Adipocyte (in vitro differentiated cells): ENCODE measurements around the gene MGRN1.

Source experiments
- DNase-seq: peaks from one replicate; pipeline ENCODE4 v3.0.0-alpha.2; 2015; ENCODE audit warnings: low read depth
- H3K27me3 ChIP-seq: replicated peaks from 2 replicates; pipeline ENCODE4 v1.7.0; 2013; ENCODE audit warnings: mild to moderate bottlenecking, low read length, moderate library complexity; ENCODE audit not compliant: control insufficient read depth, insufficient read depth
- H3K36me3 ChIP-seq: 2 replicates; pipeline ENCODE4 v1.7.0; 2013; ENCODE audit warnings: low read length, mild to moderate bottlenecking, moderate library complexity; ENCODE audit not compliant: control insufficient read depth, insufficient read depth, severe bottlenecking
- H3K4me1 ChIP-seq: 2 replicates; pipeline ENCODE4 v1.7.0; 2013; ENCODE audit warnings: mild to moderate bottlenecking, low read length, moderate library complexity; ENCODE audit not compliant: control insufficient read depth, insufficient read depth
- H3K4me3 ChIP-seq: 2 replicates; pipeline ENCODE4 v1.7.0; 2013; ENCODE audit warnings: mild to moderate bottlenecking, low read length, moderate library complexity
- H3K9ac ChIP-seq: 2 replicates; pipeline ENCODE4 v1.7.0; 2013; ENCODE audit warnings: mild to moderate bottlenecking, low read length, moderate library complexity
- H3K9me3 ChIP-seq: 2 replicates; pipeline ENCODE4 v1.7.0; 2013; ENCODE audit warnings: mild to moderate bottlenecking, low read length, moderate library complexity; ENCODE audit not compliant: control insufficient read depth

Gene MGRN1

DNA sequence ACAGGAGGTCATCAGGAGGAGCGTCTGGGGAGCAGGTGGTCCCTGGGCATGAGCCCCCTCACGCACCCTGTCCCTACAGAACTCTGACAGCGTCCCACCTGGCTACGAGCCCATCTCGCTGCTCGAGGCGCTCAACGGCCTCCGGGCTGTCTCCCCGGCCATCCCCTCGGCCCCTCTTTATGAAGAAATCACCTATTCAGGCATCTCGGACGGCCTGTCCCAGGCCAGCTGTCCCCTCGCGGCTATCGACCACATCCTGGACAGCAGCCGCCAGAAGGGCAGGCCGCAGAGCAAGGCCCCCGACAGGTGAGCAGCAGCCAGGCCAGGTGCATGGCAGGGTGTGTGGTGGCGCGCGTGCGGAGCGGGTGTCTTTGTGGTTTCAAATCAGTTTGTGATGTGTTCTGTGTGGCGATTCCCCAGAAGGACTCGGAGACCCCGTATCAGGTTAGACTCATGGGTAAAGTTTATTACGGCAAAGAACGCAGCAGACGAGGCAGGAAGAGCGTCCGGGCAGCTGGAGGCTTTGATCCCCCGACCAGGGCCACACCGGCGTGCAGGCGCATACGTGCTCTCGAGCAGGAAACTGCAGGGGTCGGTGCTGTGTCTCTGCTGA, 57.0 kb downstream of the MGRN1 start:
- no peak overlapping the region for H3K9ac ChIP-seq
- no peaks in the 10 kb centered on the region for H3K9me3 ChIP-seq
- no peak overlapping the region for H3K4me3 ChIP-seq
- peaks cover 48% of the 10 kb centered on the region for H3K36me3 ChIP-seq
- H3K27me3 ChIP-seq: no peaks in the 10 kb centered on the region
- no peak for DNase-seq
- no peaks in the 10 kb centered on the region for H3K4me1 ChIP-seq

DNA sequence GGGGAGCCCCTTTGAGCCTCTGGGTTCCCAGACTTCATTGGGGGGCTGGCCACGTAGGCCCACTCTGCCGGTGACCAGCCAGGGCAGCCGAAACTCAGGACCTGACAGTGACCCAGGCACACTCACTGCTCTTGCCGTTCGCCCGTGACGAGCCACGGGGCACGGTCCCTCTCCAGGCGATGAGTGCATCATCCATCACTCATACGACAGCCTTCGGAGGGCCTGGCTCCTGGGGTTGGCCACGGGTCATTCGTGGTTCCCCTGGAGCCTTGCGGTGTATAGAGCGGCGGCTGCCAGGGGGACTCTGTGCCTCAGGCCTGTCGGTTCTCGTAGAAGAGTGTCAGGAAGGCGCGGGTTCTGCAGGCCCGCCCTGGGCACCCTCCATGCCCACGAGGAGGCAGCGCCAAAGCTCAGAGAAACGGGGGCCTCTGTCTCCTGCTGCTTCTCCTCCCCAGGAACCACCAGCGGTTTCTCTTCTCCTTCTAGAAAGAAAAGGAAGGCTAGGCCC, 57.5 kb downstream of the MGRN1 start:
- no peak for DNase-seq
- Histone ChIP-seq H3K36me3 (peaks cover 52% of the 10 kb centered on the region), H3K9ac (no peak overlapping the region), H3K4me1 (no peaks in the 10 kb centered on the region), H3K9me3 (no peaks in the 10 kb centered on the region), H3K27me3 (no peaks in the 10 kb centered on the region), H3K4me3 (no peak overlapping the region)

DNA sequence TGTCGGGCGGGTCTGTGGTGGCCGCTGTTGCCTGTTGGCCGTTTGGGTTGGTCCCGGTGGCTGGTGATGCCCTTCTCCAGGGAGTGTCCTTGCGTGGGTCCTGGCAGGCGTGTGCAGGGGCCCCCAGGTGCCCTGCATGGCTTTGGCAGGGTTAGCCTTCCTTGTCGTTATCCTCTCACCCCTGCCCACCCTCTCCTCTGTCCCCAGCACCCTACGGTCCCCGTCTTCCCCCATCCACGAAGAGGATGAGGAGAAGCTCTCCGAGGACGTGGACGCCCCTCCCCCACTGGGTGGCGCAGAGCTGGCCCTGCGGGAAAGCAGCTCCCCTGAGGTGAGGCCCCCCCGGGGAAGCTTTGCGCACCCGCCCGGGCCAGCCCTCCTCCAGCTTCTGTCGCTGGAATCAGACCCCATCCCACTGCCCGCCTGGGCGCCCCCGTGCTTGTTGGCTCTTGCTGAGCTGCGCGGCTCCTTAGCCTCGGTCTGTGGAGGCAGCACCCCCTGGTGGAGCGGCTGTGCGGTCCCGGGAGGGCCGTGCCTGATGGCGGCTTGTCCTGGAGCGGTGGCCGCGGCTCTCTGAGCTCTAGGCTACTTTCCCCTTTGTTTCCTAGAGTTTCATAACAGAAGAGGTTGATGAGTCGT, 58.1 kb downstream of the MGRN1 start:
- DNase-seq: peak; percentile 9
- H3K4me3 ChIP-seq: no peak overlapping the region
- H3K36me3 ChIP-seq: peaks cover 48% of the 10 kb centered on the region
- no peaks in the 10 kb centered on the region for H3K9me3 ChIP-seq
- H3K27me3 ChIP-seq: no peaks in the 10 kb centered on the region
- no peak overlapping the region for H3K9ac ChIP-seq
- H3K4me1 ChIP-seq: no peaks in the 10 kb centered on the region

DNA sequence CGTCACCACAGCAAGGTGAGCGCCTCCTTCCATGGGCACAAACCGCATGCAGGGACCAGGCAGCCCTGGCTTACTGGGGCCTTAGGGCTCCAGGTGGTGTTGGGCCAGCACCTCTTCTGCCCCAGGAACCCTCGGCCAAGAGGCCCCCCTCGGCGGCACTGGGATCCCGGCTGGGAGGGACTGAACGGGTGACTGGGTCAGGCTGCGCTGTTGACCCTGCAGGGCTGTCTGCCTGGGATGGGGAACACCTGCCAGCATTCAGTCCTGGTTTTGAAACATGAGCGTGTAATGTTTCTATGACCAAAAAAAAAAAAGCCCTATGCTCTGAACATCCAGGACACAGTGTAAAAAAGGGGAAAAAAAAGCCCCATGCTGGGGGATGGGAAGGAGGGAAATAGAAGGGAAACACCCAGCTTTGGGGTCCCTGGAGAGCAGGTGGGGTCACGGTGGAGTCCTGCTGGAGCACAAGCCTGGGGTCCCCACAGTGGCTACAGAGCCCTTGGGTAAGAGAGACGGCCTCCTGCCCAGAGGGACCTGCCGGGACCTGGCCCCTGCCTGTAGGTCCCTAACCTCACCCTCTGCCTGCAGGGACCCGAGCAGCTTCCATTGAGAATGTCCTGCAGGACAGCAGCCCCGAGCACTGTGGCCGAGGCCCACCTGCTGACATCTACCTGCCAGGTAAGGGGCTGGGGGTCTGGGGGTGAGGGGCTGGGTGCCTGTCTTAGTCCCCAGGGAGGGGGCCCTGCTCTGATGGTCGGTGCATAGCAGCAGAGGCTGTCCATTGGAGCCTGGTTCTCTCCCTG, 58.8 kb downstream of the MGRN1 start:
- no peaks in the 10 kb centered on the region for H3K4me1 ChIP-seq
- peaks cover 48% of the 10 kb centered on the region for H3K36me3 ChIP-seq
- H3K9me3 ChIP-seq: no peaks in the 10 kb centered on the region
- H3K27me3 ChIP-seq: no peaks in the 10 kb centered on the region
- no peak overlapping the region for H3K4me3 ChIP-seq
- no peak for DNase-seq
- no peak overlapping the region for H3K9ac ChIP-seq

DNA sequence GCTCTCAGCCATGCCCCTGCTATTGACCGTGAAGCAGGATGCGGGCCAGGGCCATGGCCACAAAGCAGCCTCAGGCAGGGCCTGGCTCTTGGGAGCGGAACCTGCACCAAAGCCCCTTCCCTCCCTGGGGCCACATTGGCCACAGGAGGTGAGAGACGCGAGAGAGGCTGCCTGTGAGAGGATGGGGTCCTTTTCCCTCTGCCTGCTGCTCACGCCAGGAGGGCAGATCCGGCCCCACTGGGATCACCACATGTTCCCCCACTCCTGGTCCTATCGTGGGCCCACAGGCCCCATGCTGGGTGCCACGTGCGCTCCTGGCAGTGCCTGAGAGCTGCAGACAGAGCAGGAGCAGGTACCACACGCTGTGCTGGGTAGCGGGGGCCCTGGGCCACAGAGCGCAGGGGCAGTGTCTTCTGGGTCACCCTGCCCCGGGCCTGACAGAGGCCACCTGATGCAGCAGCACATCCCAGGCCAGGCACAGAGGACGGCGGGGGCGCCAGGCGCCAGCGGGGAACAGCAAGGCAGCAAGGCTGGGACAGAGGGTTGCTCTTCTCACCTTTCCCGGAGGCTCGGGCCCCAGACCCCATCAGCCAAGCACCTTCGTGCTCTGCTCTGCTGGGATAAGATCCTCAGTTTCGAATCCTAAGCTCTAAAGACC, 59.6 kb downstream of the MGRN1 start:
- DNase-seq: no peak
- Histone ChIP-seq H3K4me1 (no peaks in the 10 kb centered on the region), H3K9ac (no peak overlapping the region), H3K9me3 (no peaks in the 10 kb centered on the region), H3K36me3 (peaks cover 52% of the 10 kb centered on the region), H3K27me3 (no peaks in the 10 kb centered on the region), H3K4me3 (no peak overlapping the region)

DNA sequence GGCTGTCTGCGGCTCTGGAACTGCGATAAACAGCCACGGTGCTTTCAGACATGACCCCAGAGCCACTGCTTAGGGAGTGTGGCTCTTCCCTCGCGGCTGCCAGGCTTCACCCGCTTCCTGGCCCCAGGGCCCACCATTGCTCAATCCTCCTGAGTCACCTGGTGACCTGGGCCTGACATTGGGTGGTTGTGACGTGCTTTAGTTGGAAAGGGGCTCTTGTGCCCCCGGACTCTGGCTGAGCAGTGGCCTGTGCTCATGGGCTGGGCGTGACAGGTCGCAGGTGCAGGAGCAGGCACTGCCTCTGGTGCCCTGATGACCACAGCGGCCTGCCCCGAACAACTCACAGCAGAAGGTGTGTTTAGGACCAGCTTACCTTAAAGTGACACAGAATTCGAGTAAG, 60.1 kb downstream of the MGRN1 start:
- Histone ChIP-seq H3K27me3 (no peaks in the 10 kb centered on the region), H3K36me3 (peaks cover 54% of the 10 kb centered on the region)

DNA sequence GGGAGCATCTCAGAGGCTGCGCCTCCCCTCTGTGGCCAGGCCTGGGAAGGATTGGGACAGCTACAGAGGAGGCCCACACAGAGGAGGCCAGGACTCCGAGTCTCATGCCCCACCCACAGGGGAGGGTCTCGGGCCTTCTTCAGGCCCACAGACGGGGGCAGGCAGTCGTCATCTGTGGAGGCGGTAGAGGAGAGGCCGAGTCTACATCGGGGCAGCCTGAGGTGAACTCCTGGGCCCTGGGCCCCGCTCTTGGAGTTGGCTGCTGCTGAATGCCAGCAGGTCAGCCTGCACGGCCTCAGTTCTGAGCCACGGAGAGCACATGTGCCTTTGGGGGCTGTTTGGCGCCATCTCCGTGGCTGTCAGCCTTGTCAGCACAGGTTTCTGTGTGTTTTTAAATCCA, 60.7 kb downstream of the MGRN1 start:
- no peaks in the 10 kb centered on the region for H3K9me3 ChIP-seq
- peaks cover 56% of the 10 kb centered on the region for H3K36me3 ChIP-seq
- no peak overlapping the region for H3K9ac ChIP-seq
- DNase-seq: no peak
- no peak overlapping the region for H3K4me3 ChIP-seq
- no peaks in the 10 kb centered on the region for H3K27me3 ChIP-seq
- no peaks in the 10 kb centered on the region for H3K4me1 ChIP-seq

More for the DNA sequence above, 60.1 kb downstream of the MGRN1 start:
- H3K4me3 ChIP-seq: no peak overlapping the region
- no peaks in the 10 kb centered on the region for H3K9me3 ChIP-seq
- H3K9ac ChIP-seq: no peak overlapping the region
- no peaks in the 10 kb centered on the region for H3K4me1 ChIP-seq
- DNase-seq: no peak

DNA sequence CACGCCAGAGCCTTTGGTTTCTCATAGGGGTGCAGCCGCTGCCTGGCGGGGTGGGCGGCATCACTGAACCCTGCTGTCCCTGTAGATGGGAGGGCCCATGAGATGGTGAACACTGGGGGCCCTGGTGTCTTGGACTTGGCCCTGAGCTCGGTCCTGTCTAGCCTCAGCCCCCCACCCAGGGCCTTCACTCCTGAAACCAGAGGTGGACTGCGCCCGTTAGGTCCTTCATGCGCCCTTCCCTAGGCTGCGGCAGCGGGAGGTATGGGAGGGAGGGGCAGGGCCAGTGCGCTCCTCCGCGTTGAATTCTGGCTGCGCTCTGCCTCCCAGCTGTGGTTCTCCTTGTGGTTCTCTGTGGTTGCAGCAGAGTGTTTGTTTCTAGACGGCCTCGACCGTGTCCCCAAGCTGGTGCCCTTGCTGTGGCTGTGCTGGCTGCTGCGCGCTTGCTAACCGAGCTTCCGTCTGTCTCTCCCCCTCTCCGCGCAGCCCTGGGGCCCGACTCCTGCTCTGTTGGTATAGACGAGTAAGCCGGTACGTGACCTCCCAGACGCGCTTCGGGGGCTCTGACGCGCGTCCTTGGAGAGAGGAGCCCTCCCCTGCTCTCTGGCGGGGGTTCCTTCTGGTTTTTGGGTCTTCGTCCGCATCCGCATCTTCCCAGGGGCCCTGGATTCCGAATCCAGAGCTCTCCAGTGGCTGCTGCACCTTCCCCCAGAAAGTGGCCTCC, 61.3 kb downstream of the MGRN1 start:
- no peaks in the 10 kb centered on the region for H3K9me3 ChIP-seq
- no peak overlapping the region for H3K4me3 ChIP-seq
- DNase-seq: no peak
- no peaks in the 10 kb centered on the region for H3K27me3 ChIP-seq
- H3K36me3 ChIP-seq: peaks cover 58% of the 10 kb centered on the region
- H3K4me1 ChIP-seq: no peaks in the 10 kb centered on the region
- H3K9ac ChIP-seq: no peak overlapping the region

DNA sequence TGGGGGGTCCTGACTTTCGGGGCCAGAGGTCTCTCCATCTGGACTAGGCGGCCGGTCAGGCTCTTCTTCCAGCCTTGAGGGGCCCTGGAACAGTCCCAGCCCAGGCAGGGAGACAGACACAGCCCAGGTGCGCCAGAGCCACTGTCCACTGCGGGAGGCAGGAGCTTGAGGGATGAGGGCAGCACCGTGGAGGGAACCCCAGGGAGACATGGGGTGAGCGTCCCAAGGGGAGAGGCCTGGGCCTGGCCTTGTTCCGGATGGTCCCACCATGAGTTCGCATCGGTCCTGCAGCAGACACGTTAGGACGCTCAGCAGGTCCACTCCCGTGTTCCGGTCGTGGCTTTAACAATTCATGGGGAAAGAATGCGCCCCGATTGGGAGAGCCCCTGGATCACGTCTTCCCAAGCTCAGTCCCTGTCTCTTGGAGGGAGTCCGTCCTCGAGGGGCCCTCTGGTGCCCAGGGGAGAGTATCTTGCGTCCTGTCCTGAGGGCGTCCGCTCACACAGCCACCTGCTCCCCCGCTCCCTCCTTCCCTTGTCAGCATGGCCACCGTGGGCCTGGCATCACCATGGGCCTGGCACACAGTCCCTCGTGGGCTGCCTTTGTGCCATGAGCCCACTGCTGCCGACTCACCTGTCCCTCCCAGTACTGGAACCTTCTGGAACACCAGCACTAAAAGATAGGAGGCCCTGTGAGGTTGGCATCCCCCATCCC, 62.0 kb downstream of the MGRN1 start:
- H3K9ac ChIP-seq: no peak overlapping the region
- no peaks in the 10 kb centered on the region for H3K9me3 ChIP-seq
- H3K4me3 ChIP-seq: no peak overlapping the region
- H3K27me3 ChIP-seq: no peaks in the 10 kb centered on the region
- H3K36me3 ChIP-seq: peaks cover 54% of the 10 kb centered on the region
- H3K4me1 ChIP-seq: no peaks in the 10 kb centered on the region
- no peak for DNase-seq

DNA sequence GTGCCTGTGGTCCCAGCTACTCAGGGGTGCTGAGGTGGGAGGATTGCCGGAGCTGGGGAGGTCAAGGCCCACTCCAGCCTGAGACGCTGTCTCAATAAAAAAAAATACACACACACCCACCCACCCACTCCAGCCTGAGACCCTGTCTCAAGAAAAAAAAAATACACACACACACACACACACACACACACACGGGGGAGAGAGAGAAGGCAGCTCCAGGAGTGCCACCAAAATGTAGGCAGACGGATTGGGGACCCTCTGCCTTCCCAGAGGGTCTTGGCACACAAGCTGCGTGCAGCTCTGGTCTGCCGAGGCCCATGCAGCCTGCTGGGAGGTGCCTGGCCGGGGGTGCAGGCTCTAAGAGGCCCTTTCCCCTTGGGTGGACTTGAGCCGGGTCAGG, 62.8 kb downstream of the MGRN1 start:
- no peak for DNase-seq

More for the DNA sequence above, 62.8 kb downstream of the MGRN1 start:
- peaks cover 47% of the 10 kb centered on the region for H3K36me3 ChIP-seq
- H3K9ac ChIP-seq: no peak overlapping the region
- H3K9me3 ChIP-seq: no peaks in the 10 kb centered on the region
- H3K4me3 ChIP-seq: no peak overlapping the region
- peaks cover 3% of the 10 kb centered on the region for H3K4me1 ChIP-seq
- no peaks in the 10 kb centered on the region for H3K27me3 ChIP-seq
